ENCODE data around the gene ATP9B.

The ATP9B gene

GRCh38 chr18:79197531-79197930, 128.3 kb downstream of the ATP9B start:
- Histone ChIP-seq H3K27ac (ENCODE audit: low read depth, low read length) (no peak overlapping the region), H2AFZ (ENCODE audit: low read length, unreplicated experiment) (no peak overlapping the region), H3K36me3 (ENCODE audit: insufficient read depth, low read length) (no peaks in the 10 kb centered on the region; the same call in 1 of the 2 replicates), H3K27me3 (ENCODE audit: insufficient read depth, low read length) (no peaks in the 10 kb centered on the region), H3K4me1 (ENCODE audit: control insufficient read depth, insufficient read depth, low read length, unreplicated experiment) (no peaks in the 10 kb centered on the region), H3K4me3 (ENCODE audit: low read depth, low read length) (no peak overlapping the region), H3K79me2 (ENCODE audit: control insufficient read depth, insufficient read depth, low read length, unreplicated experiment) (no peaks in the 10 kb centered on the region)

- Histone ChIP-seq H3K27ac (ENCODE audit: low read depth, low read length) (no peak overlapping the region), H3K79me2 (ENCODE audit: control insufficient read depth, insufficient read depth, low read length, unreplicated experiment) (no peaks in the 10 kb centered on the region), H3K4me3 (ENCODE audit: low read depth, low read length) (no peak overlapping the region), H3K4me1 (ENCODE audit: control insufficient read depth, insufficient read depth, low read length, unreplicated experiment) (no peaks in the 10 kb centered on the region), H3K36me3 (ENCODE audit: insufficient read depth, low read length) (no peaks in the 10 kb centered on the region; the same call in 1 of the 2 replicates), H2AFZ (ENCODE audit: low read length, unreplicated experiment) (no peak overlapping the region), H3K27me3 (ENCODE audit: insufficient read depth, low read length) (no peaks in the 10 kb centered on the region)
These were observed 130.6 kb downstream of the ATP9B start for GRCh38 chr18:79199691-79200374.

DNA sequence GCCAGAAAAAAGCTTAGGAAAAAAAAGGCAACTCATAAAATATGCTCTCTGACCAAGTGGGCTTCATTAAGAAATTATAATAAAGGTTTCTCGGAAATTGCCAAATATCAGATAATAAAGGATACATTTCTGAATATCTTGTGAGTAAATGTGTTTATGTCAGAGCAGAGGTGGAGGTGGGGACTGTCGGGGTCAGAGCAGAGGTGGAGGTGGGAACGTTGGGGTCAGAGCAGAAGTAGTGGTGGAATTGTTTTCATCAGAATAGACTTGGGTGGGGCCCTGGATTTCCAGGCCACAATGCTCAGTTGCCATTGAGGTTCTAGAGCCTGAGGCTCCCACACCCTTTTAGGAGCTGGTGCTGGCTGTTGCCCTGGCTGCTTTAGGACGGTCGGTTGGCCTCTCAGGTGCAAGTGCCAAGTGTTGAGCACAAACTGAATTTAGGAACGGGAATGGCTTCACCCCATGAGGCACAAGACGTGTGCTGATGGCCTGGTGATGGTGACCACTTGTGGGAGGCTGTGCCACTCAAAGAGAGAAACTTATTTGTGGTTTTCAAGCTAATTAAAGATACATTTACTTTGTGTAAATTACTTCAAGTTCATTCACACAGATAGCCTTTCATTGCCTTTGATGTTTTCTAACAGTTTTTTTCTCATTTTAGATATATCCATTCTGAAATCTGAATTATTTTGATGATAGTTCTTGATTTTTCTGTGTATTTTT, 131.5 kb downstream of the ATP9B start:
- no peaks in the 10 kb centered on the region for H3K79me2 ChIP-seq (ENCODE audit: control insufficient read depth, insufficient read depth, low read length, unreplicated experiment)
- H3K27ac ChIP-seq (ENCODE audit: low read depth, low read length) = no peak overlapping the region
- no peaks in the 10 kb centered on the region for H3K4me1 ChIP-seq (ENCODE audit: control insufficient read depth, insufficient read depth, low read length, unreplicated experiment)
- no peak overlapping the region for H3K4me3 ChIP-seq (ENCODE audit: low read depth, low read length)
- H2AFZ ChIP-seq (ENCODE audit: low read length, unreplicated experiment) = no peak overlapping the region
- no peaks in the 10 kb centered on the region; the same call in 1 of the 2 replicates for H3K36me3 ChIP-seq (ENCODE audit: insufficient read depth, low read length)
- H3K27me3 ChIP-seq (ENCODE audit: insufficient read depth, low read length) = no peaks in the 10 kb centered on the region

DNA sequence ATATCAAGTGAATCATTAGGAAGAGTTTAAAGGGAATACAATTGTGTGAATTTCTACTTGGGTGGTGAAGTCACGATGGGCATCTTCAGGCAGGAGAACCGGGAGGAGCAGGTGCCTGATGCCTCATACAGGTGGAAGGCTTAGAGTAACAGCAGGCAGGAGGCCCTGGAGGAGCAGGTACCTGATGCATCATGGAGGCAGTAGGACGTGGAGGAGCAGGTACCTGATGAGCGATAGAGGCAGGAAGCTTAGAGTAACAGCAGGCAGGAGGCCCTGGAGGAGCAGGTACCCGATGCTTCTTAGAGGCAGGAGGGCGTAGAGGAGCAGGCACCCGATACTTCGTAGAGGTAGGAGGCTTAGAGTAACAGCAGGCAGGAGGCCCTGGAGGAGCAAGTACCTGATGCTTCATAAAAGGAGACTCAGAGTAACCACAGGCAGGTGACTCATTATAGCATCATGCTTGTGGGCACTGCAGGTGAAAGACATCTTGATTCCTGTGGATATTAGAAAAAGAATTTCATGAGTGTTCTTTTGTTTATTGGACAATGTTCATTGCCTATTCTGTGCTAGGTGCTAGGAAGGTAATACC, 133.9 kb downstream of the ATP9B start:
- Histone ChIP-seq H2AFZ (ENCODE audit: low read length, unreplicated experiment) (no peak overlapping the region), H3K27ac (ENCODE audit: low read depth, low read length) (no peak overlapping the region), H3K36me3 (ENCODE audit: insufficient read depth, low read length) (peaks cover 3% of the 10 kb centered on the region), H3K4me1 (ENCODE audit: control insufficient read depth, insufficient read depth, low read length, unreplicated experiment) (no peaks in the 10 kb centered on the region), H3K27me3 (ENCODE audit: insufficient read depth, low read length) (no peaks in the 10 kb centered on the region), H3K79me2 (ENCODE audit: control insufficient read depth, insufficient read depth, low read length, unreplicated experiment) (no peaks in the 10 kb centered on the region), H3K4me3 (ENCODE audit: low read depth, low read length) (no peak overlapping the region)

DNA sequence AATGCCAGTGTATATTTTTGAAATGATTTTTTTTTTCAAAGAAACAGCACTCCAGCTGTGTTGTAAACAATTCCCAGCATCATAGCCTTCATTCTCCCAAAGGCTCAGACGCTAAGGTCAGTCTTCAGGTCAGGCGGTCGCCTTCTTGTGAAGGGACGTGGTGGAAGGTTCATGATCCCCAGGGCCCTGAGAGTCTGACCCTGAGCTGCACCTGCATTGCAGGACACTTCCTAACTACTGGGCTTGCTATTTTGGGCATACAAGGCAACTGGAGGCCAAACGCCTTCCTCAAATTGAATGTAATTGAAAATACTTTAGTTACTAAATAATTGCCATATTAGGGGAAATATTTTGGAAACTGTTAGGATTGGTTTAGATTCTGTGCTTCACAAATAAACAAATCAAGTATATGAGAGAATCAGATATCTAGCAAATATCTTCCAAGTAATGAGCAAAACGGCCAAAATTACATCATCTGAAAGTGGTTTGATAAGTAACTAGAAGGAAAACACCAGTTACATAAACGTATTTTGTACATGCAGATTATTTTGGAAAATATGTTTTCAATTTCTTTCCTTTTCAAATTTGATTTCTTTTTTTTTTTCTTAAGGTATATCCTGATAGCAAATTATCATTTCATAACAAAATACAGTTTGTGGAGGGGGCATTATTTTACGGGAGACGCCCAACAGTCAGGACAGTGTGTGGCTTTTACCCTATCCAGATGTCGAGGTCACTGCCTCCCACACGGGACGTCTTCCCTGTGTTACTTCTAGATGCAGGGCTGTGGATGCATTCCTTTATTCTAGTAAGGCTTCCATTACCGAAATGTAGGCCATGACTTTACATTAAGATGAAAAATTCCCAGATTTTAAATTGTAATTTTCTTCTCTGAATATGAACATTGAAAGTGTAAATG, 136.0 kb downstream of the ATP9B start:
- H2AFZ ChIP-seq (ENCODE audit: low read length, unreplicated experiment) = no peak overlapping the region
- no peaks in the 10 kb centered on the region for H3K27me3 ChIP-seq (ENCODE audit: insufficient read depth, low read length)
- no peak overlapping the region for H3K27ac ChIP-seq (ENCODE audit: low read depth, low read length)
- peaks cover 3% of the 10 kb centered on the region; the same call in 1 of the 2 replicates for H3K36me3 ChIP-seq (ENCODE audit: insufficient read depth, low read length)
- no peaks in the 10 kb centered on the region for H3K4me1 ChIP-seq (ENCODE audit: control insufficient read depth, insufficient read depth, low read length, unreplicated experiment)
- H3K79me2 ChIP-seq (ENCODE audit: control insufficient read depth, insufficient read depth, low read length, unreplicated experiment) = no peaks in the 10 kb centered on the region
- no peak overlapping the region for H3K4me3 ChIP-seq (ENCODE audit: low read depth, low read length)

DNA sequence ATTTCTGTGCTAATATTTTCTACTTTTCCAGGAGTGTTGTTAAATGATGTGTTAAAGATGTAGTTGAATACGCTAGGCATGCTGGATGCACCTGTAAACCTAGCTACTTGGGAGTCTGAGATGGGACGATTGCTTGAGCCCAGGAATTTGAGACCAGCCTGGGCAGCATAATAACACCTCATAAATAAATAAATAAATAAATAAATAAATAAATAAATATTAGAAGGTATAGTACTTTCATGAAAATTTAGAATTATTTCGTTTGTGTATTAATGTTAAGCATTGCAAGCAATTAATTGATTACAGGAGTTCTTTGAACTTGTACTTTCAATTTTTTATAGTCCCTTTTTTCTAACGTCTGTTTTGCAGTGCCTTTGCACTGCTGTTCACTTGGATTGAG, 137.2 kb downstream of the ATP9B start:
- Histone ChIP-seq H3K4me1 (ENCODE audit: control insufficient read depth, insufficient read depth, low read length, unreplicated experiment) (no peaks in the 10 kb centered on the region), H3K36me3 (ENCODE audit: insufficient read depth, low read length) (peaks cover 3% of the 10 kb centered on the region; the same call in 1 of the 2 replicates), H3K27ac (ENCODE audit: low read depth, low read length) (no peak overlapping the region), H3K27me3 (ENCODE audit: insufficient read depth, low read length) (no peaks in the 10 kb centered on the region), H3K79me2 (ENCODE audit: control insufficient read depth, insufficient read depth, low read length, unreplicated experiment) (no peaks in the 10 kb centered on the region), H3K4me3 (ENCODE audit: low read depth, low read length) (no peak overlapping the region), H2AFZ (ENCODE audit: low read length, unreplicated experiment) (no peak overlapping the region)

- H3K4me1 ChIP-seq (ENCODE audit: control insufficient read depth, insufficient read depth, low read length, unreplicated experiment) = peaks cover 6% of the 10 kb centered on the region
- H3K27ac ChIP-seq (ENCODE audit: low read depth, low read length) = no peak overlapping the region
- peaks cover 3% of the 10 kb centered on the region; the same call in 1 of the 2 replicates for H3K36me3 ChIP-seq (ENCODE audit: insufficient read depth, low read length)
These were observed 139.7 kb downstream of the ATP9B start for GRCh38 chr18:79208906-79209305.

DNA sequence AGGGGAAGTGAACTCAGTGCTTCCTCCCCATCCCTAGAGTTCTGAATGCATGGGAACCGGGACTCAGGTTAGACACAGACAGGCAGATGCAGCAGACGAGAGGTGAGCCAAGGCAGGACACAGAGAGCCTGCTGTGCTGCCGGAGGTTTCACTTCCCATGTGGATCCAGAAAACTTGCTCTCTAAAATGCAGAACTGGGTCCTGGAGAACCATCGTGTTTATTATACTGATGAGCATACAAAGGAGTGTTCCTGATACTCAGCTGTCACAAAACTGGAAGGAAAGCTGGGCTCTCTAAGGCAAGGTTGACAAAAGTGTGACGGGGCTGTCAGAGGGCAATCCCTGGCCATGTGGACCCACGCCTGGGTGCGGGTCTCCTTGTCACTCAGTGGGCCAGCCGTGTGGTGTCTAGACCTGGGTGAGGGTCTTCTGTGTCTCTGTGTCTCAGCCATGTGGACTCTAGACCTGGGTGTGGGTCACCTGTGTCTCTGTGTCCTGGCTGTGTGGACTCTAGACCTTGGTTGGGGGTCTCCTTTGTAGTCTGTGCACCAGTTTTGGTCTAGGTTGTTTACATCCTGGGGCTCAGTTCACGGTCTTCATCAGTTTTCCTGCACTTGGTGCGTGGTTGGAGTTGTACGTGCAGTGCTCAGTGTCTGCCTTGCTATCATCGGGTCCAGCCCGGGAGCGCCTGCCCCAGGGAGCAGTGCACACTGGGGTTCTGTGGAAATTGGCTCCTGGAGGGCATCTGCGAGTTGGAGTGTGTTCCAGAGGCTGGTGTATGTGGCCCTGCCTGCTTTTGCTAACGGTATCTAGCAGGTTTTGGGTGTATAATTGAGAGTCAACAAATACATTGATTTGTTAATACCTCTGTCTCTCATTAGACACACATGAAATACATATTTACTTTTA, 141.1 kb downstream of the ATP9B start:
- Histone ChIP-seq H3K27ac (ENCODE audit: low read depth, low read length) (no peak overlapping the region), H2AFZ (ENCODE audit: low read length, unreplicated experiment) (no peak overlapping the region), H3K36me3 (ENCODE audit: insufficient read depth, low read length) (peaks cover 3% of the 10 kb centered on the region; the same call in 1 of the 2 replicates), H3K27me3 (ENCODE audit: insufficient read depth, low read length) (no peaks in the 10 kb centered on the region), H3K79me2 (ENCODE audit: control insufficient read depth, insufficient read depth, low read length, unreplicated experiment) (no peaks in the 10 kb centered on the region), H3K4me1 (ENCODE audit: control insufficient read depth, insufficient read depth, low read length, unreplicated experiment) (peaks cover 6% of the 10 kb centered on the region), H3K4me3 (ENCODE audit: low read depth, low read length) (no peak overlapping the region)

More at GRCh38 chr18:79208906-79209305, 139.7 kb downstream of the ATP9B start:
- Histone ChIP-seq H3K79me2 (ENCODE audit: control insufficient read depth, insufficient read depth, low read length, unreplicated experiment) (no peaks in the 10 kb centered on the region), H2AFZ (ENCODE audit: low read length, unreplicated experiment) (no peak overlapping the region), H3K4me3 (ENCODE audit: low read depth, low read length) (no peak overlapping the region), H3K27me3 (ENCODE audit: insufficient read depth, low read length) (no peaks in the 10 kb centered on the region)

DNA sequence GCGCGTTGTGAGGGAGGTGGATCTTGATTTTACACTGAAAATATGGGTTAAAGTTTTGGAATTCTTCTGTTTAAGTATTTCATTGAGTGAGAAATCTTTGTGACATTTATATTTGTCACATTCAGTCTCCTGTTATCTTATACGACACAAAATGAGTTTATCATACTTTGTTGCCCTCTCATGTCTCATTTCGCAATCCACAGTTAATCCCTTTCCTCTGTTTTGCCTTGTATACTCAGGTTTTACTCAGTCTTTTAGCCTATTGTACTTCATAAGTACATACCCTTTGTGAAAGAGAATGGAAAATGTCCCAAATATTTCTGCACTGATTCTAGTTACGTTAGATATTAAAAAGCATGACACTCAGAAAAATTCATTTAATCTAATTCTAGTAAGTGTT, 142.7 kb downstream of the ATP9B start:
- no peak overlapping the region for H2AFZ ChIP-seq (ENCODE audit: low read length, unreplicated experiment)
- H3K36me3 ChIP-seq (ENCODE audit: insufficient read depth, low read length) = peaks cover 2% of the 10 kb centered on the region; the same call in 1 of the 2 replicates
- no peak overlapping the region for H3K4me3 ChIP-seq (ENCODE audit: low read depth, low read length)
- H3K4me1 ChIP-seq (ENCODE audit: control insufficient read depth, insufficient read depth, low read length, unreplicated experiment) = peaks cover 6% of the 10 kb centered on the region
- no peaks in the 10 kb centered on the region for H3K79me2 ChIP-seq (ENCODE audit: control insufficient read depth, insufficient read depth, low read length, unreplicated experiment)
- H3K27ac ChIP-seq (ENCODE audit: low read depth, low read length) = no peak overlapping the region
- H3K27me3 ChIP-seq (ENCODE audit: insufficient read depth, low read length) = no peaks in the 10 kb centered on the region

All from ACC112 (cell line).